ENCODE measurements around the gene MRPS15.

The MRPS15 gene

DNA sequence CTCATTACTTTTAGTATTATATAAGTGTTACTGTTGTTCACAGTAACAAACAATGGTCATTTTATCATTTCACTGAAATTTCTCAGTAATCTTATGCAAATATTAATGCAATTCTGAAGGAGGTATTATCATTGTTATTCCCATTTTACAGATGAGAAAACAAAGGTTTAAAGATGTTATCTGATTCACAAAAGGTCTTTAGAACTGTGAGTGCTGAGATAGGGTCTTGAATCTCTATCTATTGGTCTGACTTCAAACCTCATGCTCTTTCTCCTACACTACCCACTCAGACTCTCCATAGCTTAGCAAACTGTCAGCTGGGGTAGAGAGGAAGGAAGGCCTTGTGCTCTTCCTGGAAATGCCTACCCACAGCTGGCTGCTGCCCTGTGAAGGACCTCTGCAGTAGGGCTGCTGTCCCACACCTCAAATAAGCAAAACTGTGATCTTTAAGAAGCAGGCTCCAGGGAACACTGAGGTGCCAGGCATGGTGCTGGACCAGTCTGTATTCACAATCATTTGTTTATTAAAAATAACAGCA, 7.7 kb downstream of the MRPS15 start:
- no peak for DNase-seq

GRCh38 chr1:36455386-36455785, 8.8 kb downstream of the MRPS15 start:
- DNase-seq: no peak

DNA sequence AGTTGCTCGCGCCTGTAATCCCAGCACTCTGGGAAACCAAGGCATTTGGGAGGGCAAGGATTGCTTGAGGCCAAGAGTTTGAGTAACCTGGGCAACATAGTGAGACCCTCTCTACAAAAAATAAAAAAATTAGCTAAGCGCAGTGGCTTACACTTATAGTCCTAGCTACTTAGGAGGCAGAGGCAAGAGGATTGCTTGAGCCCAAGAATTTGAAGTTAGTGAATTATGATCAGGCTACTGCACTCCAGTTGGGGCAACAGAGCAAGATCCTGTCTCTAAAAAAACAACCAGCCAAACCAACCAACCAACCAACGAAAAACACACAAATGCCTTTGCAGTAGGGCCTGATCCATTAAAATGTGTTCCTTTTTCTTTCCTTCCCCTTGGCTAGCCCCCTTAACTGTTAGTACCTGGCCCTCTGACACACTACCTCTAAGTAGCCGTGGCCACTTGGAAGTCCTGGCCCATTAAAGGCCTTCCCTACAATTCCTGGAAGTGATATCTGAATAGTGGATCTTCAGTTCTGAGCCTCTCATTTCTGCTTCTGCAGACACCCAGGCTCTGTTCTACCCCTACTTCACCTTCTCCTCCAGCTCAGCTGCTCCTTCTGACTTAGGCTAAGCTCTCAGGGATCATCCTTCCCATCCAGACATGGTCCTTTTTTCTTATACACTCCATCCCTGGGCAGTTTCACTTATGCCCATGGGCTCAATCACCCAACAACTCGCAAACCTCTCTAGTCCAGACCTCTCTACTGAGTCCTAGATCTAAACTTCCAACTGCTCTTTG, 10.4 kb downstream of the MRPS15 start:
- no peak for DNase-seq

DNA sequence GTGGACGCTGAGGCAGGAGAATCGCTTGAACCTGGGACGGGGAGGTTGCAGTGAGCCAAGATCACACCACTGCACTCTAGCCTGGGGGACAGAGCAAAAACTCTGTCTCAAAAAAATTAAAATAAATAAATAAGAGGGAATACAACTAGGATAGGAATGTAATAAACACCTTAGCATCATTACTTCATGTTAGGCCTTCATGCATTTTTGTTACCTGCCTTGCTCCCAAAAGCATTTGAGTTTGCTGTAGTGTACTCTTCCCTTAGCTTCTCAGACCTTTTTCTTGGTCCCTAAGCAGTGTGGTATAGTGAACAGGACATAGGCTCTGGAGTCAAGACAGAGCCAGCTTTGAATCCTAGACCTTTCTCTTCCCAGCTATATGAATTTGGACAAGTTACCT, 11.1 kb downstream of the MRPS15 start:
- DNase-seq: no peak

GRCh38 chr1:36450919-36451305, 13.3 kb downstream of the MRPS15 start:
- no peak for DNase-seq

- peak; percentile 52 to 64 for DNase-seq
Observed at GRCh38 chr1:36450270-36450918, 13.8 kb downstream of the MRPS15 start, which contains the start of gene OSCP1. Gene OSCP1 (minus strand): TSS chr1:36450451. CDS start chr1:36450369, 82 bp downstream.

DNA sequence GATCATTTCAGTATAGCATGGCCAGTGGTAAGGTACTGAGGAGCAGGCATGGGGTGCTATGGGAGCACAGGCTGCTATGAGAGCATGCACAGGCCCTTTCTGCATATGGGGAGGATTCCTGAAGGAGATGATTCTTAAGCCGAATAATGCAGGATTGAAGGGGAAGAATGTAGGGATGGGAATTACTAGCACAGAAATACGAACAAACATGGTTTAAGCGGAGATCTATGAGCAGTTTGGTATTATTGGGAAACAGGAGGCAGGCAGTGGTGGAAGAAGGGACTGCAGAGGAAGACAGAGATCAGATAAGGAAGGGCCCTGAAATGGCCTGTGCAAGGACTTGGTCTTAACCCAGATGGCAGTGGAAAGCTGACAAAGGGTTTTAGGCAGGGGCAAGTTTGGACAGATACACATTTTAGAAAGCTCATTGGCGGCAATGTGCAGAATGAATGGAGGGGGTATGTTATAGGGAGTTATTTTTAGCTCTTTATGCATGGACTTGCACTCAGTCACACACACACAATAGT, 15.6 kb downstream of the MRPS15 start:
- DNase-seq: peak; percentile 41 to 43

DNA sequence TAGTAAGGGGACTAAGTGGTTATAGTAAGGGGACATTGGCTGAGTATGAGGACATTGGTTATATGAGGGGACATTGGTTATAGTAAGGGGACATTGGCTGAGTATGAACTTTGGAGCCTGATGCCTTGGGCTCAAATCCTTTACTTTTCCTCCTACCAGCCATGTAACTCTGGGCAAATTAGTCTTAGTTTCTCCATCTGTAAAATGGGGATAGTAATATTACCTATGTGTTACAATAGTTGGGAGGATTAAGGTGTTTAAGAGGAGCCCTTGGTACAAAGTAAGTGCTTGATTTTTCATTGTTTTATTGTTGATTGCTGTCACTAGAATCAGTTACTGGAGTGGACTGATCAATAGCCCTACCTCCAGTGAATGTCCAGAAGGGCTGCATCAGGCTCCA, 16.7 kb downstream of the MRPS15 start:
- DNase-seq: no peak

DNA sequence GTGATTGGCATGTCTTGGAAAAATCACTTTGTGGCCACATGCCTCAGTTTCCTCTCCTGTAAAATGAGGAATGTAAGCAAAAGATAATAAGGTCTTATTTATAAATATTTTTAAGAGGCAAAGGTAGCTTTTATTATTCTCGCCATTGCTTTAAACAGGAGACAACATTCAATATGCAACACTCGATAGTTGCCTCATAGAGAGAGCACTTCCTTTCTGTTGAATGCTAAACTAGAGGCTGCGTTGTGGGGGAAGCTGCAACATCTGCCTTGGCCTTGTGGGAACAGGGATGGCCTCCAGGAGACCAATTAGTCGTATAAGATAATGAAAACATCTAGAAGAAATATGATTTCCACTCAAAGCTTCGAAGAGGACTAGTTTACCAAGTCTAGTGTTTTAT, 17.4 kb downstream of the MRPS15 start:
- peak in 1 of 2 experiments; percentile 44 for DNase-seq

GRCh38 chr1:36446271-36446670, 17.9 kb downstream of the MRPS15 start:
- DNase-seq: peak; percentile 83 to 91

DNA sequence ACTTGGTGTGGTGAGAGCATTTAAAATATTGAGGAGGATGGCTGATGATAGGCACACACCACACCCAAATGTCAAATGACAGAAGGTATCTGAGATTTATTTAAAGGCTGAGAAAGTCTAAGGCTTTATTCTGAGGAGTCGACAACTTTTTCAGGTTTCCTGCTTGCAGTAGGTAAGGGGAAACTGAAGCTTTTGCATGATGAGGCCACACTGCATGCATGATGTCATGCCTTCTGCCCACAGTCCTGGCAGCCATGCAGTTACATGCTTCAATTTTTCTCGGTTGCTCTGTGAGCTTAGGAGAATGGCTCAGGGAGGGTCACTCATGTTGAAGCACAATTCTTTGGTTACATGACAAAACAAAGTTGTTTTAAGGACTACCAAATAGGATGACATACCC, 20.9 kb downstream of the MRPS15 start:
- no peak for DNase-seq

GRCh38 chr1:36442337-36442736, 21.8 kb downstream of the MRPS15 start:
- DNase-seq: no peak

DNA sequence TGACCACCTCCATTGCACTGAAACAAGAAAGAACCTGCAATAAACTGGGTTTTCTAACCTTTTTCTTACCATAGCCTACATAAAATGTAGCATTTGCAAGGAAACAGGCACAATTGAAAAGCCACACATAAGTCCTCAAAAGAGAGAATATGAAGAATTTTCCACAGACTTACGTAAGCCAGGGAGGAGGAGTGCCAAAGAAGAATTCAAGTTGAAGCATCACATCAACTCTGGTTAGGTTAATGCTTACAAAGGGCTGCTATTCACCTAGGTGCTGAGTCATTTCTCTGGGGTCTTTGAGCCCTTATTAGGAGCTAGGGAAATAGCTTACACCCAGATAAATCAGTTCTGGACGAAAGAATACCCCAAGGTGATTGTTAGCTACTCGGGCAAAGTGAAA, 23.5 kb downstream of the MRPS15 start:
- no peak for DNase-seq

DNA sequence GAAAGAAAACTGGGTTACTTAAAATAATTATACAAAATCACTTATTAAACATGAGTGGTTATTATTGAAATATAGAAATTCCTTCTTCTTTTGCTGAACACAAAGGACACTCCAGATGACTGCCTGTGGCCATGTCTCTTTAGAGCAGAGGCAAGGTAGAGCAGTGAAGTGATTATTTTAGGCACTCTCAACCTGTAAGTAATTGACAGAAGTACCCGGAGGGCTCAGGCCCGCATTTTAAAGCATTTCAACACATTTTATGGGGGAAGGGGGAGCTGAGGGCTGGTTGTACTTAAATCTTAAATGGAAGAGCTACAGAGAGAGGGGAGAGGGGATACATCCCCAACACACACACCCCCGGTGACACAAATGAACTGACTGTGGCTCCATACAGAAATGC, 24.1 kb downstream of the MRPS15 start:
- DNase-seq: no peak

DNA sequence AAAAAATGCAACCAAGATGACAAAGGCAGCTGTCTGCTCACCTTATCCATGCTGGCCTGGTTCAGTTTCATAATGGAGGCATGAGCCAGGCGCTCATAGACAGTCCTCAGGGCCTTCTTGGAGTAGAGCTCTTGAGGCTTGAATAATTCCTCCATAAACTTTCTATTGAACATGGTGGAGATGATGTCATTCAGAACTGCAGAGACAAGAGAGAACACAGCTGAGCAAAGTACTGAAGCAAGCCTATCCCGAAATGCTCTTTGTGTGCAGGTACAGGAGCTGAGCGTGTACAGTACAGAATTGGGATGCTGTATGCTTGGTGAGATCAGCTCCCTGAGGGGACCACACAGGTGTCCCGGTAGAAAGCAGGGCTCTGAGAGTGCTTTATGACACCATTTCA, 25.5 kb downstream of the MRPS15 start:
- DNase-seq: no peak

DNA sequence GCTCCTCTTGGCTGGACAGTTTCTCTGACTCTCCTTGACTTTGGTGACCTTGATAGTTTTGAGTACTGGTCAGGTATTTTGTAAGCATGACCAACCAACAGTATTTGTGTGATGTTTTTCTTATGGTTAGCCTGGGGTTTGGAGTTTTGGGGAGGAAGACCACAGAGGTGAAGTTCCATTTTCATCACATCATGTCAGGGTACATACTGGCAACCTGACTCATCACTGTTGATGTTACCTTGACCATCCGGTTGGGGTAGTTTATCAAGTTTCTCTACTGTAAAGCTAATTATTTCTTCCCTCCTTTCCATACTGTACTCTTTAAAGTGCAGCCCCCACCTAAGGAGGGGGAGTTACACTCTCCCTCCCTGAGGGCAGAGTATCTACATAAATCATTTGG, 27.4 kb downstream of the MRPS15 start:
- no peak for DNase-seq

- DNase-seq: no peak
Observed at GRCh38 chr1:36433102-36433501, 31.1 kb downstream of the MRPS15 start.

GRCh38 chr1:36432616-36433015, 31.6 kb downstream of the MRPS15 start:
- no peak for DNase-seq

- DNase-seq: no peak
Observed at GRCh38 chr1:36425791-36426190, 38.4 kb downstream of the MRPS15 start.

DNA sequence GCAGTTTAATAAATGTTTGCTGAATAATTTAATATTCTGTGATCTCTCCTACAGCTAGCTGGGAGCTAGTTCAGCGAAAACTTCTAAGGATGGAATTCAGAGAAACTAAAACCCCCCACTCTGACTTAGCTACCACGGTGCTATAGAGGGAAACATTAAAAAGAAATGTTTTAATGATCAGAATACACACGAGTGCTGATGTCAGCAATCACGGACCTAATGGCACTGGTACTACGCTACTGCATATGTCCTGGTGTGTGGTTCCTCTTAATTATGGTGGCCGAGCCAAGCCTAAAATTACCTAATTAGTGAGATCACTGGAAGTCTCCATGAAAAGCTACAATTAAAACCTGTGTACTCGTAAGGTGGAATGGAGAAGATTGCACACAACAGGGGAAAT, 42.5 kb downstream of the MRPS15 start:
- DNase-seq: no peak

- peak; percentile 93 to 96 for DNase-seq
Observed at GRCh38 chr1:36420836-36421317, 43.3 kb downstream of the MRPS15 start.

- DNase-seq: no peak
Observed at GRCh38 chr1:36420409-36420808, 43.8 kb downstream of the MRPS15 start.

GRCh38 chr1:36419569-36419968, 44.6 kb downstream of the MRPS15 start:
- no peak for DNase-seq

GRCh38 chr1:36419140-36419539, 45.0 kb downstream of the MRPS15 start:
- no peak for DNase-seq

Measured in Kasumi-1 (cell line).